GM18873 (cell line): ENCODE data around the gene KRTAP3-3.
"Not testable (repeated sequence)": the region's sequence is repeated elsewhere in the genome, so short reads cannot be mapped to it uniquely, and the experiment has no call there.

Experiments
- ATAC-seq: cut with Tn5 transposase; IDR thresholded peaks from one replicate; pipeline ENCODE4 v1.9.1; 2021; ENCODE audit warnings: mild to moderate bottlenecking, moderate library complexity, moderate number of reproducible peaks; ENCODE audit not compliant: unreplicated experiment, low FRiP score

Gene KRTAP3-3

GRCh38 chr17:41008811-41009210 lies 14.8 kb upstream of the KRTAP3-3 start, which contains the start of gene KRTAP3-1:
KRTAP3-1 (minus strand) TSS chr17:41009128; CDS start chr17:41009074, 54 bp downstream.
- ATAC-seq, result no peak

DNA sequence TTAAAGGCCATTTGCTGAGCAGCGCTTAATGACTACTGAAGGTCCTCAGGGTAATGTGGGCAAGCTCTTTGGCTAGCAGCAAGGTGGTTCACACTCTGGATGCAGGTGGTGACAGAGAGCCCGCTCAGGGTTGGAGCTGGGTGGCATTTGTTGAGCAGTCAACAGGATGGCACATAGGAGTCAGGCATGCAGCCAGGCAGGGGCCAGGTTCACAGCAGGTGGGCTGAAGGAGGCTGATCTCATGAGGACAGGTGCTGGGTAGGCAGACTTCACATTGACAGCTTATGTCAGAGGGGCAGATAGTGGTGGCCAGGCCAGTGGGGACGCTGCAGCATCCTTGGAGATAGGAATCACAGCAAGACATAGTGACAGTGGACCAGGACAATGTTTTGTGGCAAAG lies 10.4 kb upstream of the KRTAP3-3 start:
- no peak for ATAC-seq

DNA sequence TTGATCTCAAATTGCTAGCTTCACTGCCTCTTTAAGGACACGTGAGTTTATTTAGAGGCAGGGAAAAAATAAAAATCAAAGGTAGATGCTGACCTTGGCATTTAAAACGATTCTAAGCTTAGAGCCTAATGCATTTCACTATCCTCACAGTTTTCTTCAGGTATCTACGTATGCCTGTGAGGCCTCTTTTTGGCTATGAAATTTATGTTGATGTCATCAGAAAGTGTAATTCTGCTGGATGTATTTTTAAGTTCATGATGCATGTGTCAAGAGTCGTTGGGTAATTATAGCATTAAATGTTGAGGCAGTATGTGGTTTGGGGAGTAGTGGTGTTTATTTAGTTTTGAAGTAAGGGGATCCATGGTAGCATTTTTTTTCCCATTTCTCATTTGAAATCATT lies 10.0 kb upstream of the KRTAP3-3 start:
- ATAC-seq, result no peak

DNA sequence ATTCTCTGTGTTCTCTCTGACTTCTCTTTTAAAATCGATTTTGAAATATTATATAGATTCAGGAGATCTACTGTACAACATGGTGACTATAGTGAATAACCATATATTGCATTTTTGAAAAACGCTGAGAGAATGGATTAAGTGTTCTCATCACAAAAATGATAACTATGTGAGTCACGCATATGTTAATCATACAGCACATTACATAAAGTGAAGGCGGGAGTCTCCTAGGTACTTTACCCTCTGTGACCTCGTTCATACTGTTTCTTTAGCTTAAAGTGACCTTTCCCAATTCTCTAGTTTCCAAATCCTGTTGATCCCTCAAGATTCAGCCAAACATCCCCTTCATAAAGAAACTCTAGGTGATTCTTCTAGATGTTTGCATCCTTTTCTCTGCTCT lies 8.8 kb upstream of the KRTAP3-3 start:
- ATAC-seq, result no peak

DNA sequence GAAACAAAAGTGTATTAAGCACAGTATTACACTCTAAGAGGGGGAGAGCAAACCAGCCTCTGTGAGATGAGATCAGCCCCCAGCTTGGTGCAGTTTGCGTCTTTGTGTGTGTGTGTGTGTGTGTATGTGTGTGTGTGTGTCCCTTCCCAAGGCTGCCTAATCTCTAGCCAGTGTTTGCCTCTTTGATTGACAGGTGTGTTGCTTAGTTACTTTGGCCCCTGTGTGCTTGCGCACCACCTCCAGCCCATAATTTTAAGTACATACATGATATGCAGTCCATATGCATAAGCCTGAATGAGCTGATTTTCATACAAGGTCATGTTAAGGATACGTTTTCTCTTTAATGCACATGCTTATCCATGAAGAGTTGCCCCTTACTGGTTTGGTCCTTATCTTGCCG lies 7.8 kb upstream of the KRTAP3-3 start:
- ATAC-seq, result no peak

DNA sequence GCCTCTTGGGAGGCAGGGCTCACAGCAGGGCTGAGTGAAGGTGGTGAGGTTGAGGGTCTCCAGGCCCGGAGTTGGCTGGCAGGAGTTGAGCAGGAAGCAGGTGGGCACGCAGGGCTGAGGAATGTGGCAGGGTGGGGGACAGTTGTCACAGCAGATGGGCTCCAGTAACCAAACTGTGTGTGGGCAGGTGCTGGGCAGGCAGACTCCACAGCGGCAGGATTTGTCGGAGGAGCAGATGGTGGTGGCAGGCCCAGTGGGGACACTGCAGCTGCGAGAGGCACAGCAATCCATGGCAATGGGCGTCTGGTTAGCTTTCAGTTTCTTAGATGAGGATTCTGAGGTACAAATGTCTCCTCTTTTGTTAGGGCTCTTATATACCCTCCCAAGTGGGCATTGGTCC lies 5.6 kb upstream of the KRTAP3-3 start, which contains the start of gene KRTAP3-2:
Gene KRTAP3-2, minus strand, starts transcription at position 344 of the 400 bp plus-strand sequence. Its CDS starts 53 bp downstream, at position 291.
- ATAC-seq, result not testable (repeated sequence)

DNA sequence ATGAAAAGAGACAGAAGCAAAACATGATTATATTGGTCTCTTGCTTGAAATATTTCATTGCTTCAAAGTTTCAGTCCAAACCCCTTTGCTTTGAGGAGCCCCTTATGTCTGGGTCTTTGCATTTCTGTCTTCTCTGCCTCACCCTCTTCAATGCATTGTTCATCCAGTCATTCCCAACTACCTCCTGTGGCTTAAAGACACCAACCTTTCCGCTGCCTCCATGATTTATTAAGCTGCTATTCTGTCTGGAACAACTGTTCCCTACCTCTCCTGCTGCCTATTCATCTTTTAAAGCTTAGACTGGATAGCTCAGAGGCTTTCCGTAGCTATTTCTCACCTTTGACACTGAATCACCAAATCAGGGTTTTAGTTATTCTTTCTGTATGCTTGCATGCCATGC lies 3.4 kb upstream of the KRTAP3-3 start:
- no peak for ATAC-seq

DNA sequence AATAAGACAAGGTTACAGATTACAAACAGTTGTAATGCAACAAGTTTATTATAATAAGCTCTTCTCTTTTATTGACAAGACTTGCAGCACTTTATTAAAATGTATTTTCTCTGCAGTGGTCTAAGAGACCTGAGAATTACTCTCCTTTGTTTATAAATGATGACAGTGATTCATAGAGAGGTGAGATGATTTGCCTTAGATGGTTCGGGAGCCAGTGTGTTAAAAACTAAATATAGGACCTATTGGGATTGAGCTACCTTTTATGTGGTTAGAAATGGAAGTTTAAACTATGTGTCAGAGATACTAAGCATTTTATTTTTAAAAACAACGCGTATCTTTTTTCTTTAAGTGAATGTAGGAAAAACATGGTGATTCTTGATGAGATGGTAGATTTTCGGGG lies 2.9 kb upstream of the KRTAP3-3 start:
- ATAC-seq, result no peak

- ATAC-seq, result no peak
These were observed 1.2 kb upstream of the KRTAP3-3 start for GRCh38 chr17:40995116-40995515.

DNA sequence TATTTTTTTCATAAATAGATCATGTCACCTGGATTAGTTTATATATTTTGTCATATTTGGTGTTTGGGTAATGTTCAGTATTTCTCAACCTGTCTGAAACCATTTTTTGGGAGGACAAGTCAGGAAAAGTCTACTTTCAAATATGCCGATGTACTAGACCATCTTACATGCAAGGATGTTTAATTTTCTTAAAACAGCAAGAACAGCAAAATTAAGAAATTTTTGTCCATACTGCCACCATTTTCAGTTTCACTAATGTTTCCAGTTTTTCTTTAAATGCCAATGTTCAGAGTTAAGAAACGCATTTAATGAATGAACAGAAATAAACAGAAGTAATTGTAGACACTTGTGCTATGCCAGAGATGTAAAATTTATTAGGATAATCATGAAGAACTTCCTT lies 880 bp downstream of the KRTAP3-3 start:
- no peak for ATAC-seq

DNA sequence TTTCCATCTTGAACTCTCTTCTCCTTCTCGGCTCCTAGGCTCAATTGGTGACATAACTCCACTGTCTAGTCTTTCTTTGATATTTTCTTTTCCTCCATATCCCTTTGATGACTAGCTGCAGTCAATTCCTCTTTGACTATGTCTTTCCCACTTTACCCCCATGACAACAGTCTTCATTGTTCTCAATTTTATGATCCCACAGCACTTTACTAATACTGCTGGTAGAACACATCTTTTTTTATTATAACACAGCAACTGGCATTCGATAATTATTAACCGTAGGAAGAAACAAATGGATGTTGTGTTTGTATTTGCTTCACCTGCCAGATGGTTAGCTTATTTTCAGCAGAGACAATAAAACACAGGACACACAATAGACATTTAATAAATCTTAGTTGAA lies 1.3 kb downstream of the KRTAP3-3 start:
- ATAC-seq, result no peak

DNA sequence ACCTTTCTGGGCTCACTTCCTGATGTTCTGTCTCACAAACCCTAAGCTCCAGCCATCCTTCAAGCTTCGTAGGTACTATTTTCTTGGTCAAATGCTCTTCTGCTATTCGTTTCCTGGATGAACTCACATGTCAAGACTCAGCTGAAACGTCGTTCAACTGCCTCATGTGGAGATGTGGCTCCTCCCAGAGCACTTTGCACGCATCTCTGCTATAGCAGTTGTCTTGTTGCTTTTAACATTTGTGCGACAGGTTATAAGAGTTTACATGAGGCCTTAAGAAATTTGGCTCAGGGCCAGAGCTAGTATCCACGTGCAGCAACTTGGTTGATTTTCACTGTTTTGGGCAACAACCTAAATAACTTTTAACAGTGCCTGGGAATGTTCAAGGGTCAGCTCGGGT lies 7.0 kb downstream of the KRTAP3-3 start:
- ATAC-seq, result no peak

GRCh38 chr17:40984226-40984625 lies 9.7 kb downstream of the KRTAP3-3 start, which contains the start of gene KRT40:
KRT40 (minus strand) TSS chr17:40984326; CDS start chr17:40984273, 53 bp downstream.
- no peak for ATAC-seq

DNA sequence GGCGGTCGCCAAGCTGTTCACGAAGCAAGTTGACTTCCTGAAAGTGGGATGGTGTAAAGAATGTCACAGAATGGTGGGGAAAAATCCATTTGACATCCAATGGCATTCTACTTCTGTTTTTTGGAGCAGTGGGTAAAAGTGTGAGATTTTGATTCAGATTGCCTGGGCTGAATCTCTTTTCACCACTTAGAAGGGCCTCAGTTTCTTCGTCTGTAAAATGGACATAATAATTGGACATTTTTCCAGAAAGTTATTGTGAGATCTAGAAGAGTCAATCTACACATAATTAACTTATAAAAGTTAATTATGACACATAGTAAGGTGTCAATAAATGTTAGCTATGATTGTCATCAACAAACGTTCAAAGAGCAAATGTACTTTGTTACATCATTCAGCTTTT lies 12.8 kb downstream of the KRTAP3-3 start:
- no peak for ATAC-seq

- ATAC-seq, result no peak
These were observed 13.4 kb downstream of the KRTAP3-3 start for GRCh38 chr17:40980596-40980995.

- no peak for ATAC-seq
These were observed 13.8 kb downstream of the KRTAP3-3 start for GRCh38 chr17:40980117-40980516.

DNA sequence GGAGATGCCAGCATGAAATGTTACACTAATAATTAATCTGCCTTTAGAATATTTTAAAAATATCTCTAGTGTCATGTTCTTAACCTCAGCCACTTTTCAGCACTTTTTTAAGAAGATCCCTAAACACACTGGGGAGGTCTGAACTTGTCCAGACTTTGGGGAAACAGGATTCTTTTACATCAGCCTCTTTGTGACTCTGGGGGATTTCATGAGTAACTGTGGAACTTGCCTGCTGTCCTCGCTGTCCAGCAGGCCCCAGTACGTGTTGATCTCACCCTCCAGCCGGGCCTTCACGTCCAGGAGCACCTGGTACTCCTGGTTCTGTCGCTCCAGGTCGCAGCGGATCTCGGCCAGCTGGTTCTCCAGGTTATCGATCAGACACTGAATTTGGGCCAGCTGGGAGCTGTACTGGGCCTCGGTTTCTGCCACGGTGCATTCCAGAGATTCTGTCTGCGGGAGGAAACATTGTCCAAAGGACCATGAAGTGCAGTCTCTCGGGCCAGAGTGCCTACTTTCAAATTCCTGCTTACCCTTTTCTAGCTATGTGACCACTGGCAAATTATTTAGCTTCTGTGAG lies 15.3 kb downstream of the KRTAP3-3 start:
- no peak for ATAC-seq

- no peak for ATAC-seq
These were observed 18.4 kb downstream of the KRTAP3-3 start for GRCh38 chr17:40975516-40975915.

GRCh38 chr17:40974366-40974765 lies 19.6 kb downstream of the KRTAP3-3 start:
- no peak for ATAC-seq

DNA sequence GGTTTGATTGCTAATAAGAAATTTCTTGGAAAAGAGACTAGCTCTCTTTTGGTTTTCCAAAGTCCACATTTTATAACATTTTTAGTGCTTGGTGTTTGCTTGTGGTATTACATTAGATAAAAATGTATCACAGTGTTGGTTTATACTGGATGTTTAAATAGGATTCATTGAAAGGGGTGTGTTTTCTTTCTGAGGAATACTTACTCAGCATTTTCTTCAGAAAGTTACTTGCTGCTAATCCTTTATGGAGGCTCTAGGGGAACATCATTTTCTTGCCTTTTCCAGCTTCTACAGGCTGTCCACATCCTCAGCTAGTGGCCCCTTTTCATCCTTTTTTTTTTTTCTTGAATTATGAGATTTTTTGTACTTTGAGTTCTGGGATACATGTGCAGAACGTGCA lies 26.4 kb downstream of the KRTAP3-3 start:
- ATAC-seq, result no peak

GRCh38 chr17:40966848-40967247 lies 27.1 kb downstream of the KRTAP3-3 start, which contains the start of gene KRT39:
KRT39 (minus strand) TSS chr17:40966948; CDS start chr17:40966856, 92 bp downstream.
- no peak for ATAC-seq

DNA sequence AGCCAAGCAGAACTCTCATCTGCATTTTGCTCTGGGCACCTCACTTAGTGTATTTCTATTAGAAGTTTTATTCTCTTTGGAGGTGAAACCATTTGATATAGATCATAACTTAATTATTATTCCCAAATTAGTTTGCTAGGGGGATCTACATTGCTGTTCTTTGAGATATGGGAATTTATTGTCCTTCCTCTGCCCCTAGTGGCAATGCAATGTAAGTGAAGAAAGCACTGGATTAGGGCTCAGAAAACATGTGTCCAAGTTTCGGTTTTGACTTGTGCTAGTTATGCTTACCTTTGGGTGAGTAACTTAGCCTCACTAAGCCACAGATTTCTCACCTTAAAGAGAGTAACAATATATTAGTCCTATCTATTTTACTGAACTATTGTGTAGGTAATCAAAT lies 30.1 kb downstream of the KRTAP3-3 start:
- ATAC-seq, result no peak
